ENCODE results near the gene MBL2.

The MBL2 gene

GRCh38 chr10:52771534-52772445 lies 794 bp downstream of the MBL2 start:
- DNase-seq (ENCODE audit: low spot score), result no peak

- DNase-seq (ENCODE audit: low spot score), result no peak
Observed at GRCh38 chr10:52770904-52771303, 1.7 kb downstream of the MBL2 start.

GRCh38 chr10:52769966-52770365 lies 2.6 kb downstream of the MBL2 start:
- no peak for DNase-seq (ENCODE audit: low spot score)

- no peak for DNase-seq (ENCODE audit: low spot score)
Observed at GRCh38 chr10:52768001-52768532, 4.5 kb downstream of the MBL2 start.

- no peak for DNase-seq (ENCODE audit: low spot score)
Observed at GRCh38 chr10:52762088-52762487, 10.5 kb downstream of the MBL2 start.

GRCh38 chr10:52759154-52759553 lies 13.4 kb downstream of the MBL2 start:
- DNase-seq (ENCODE audit: low spot score), result no peak

- DNase-seq (ENCODE audit: low spot score), result no peak
Observed at GRCh38 chr10:52758406-52758805, 14.2 kb downstream of the MBL2 start.

- DNase-seq (ENCODE audit: low spot score), result no peak
Observed at GRCh38 chr10:52757773-52758172, 14.8 kb downstream of the MBL2 start.

- DNase-seq (ENCODE audit: low spot score), result no peak
Observed at GRCh38 chr10:52756966-52757365, 15.6 kb downstream of the MBL2 start.

- no peak for DNase-seq (ENCODE audit: low spot score)
Observed at GRCh38 chr10:52756295-52756694, 16.3 kb downstream of the MBL2 start.

- no peak for DNase-seq (ENCODE audit: low spot score)
Observed at GRCh38 chr10:52755297-52756062, 17.1 kb downstream of the MBL2 start.

GRCh38 chr10:52752801-52753445 lies 19.7 kb downstream of the MBL2 start:
- DNase-seq (ENCODE audit: low spot score), result no peak

GRCh38 chr10:52752261-52752660 lies 20.3 kb downstream of the MBL2 start:
- no peak for DNase-seq (ENCODE audit: low spot score)

- DNase-seq (ENCODE audit: low spot score), result no peak
Observed at GRCh38 chr10:52751337-52751736, 21.2 kb downstream of the MBL2 start.

GRCh38 chr10:52750629-52751028 lies 22.0 kb downstream of the MBL2 start:
- no peak for DNase-seq (ENCODE audit: low spot score)

- no peak for DNase-seq (ENCODE audit: low spot score)
Observed at GRCh38 chr10:52747694-52748093, 24.9 kb downstream of the MBL2 start.

GRCh38 chr10:52746169-52746568 lies 26.4 kb downstream of the MBL2 start:
- DNase-seq (ENCODE audit: low spot score), result no peak

- DNase-seq (ENCODE audit: low spot score), result no peak
Observed at GRCh38 chr10:52744057-52744805, 28.4 kb downstream of the MBL2 start.

GRCh38 chr10:52742731-52743130 lies 29.9 kb downstream of the MBL2 start:
- no peak for DNase-seq (ENCODE audit: low spot score)

- DNase-seq (ENCODE audit: low spot score), result no peak
Observed at GRCh38 chr10:52741851-52742250, 30.7 kb downstream of the MBL2 start.

GRCh38 chr10:52740913-52741675 lies 31.5 kb downstream of the MBL2 start:
- peak; percentile 36 for DNase-seq (ENCODE audit: low spot score)
